GM10266 (cell line): ENCODE results near the gene PUM1.

Experiments
- DNase-seq: peaks from one replicate; pipeline ENCODE4 v3.0.0; 2012; ENCODE audit errors: extremely low spot score
- CTCF ChIP-seq: IDR thresholded peaks from 2 replicates; pipeline ENCODE4 v1.5.1; 2012; ENCODE audit warnings: mild to moderate bottlenecking, low read depth; ENCODE audit not compliant: control insufficient read depth, insufficient read depth; ENCODE audit errors: missing control alignments

Gene PUM1

GRCh38 chr1:30893776-30894507 lies 171.6 kb downstream of the PUM1 start:
- TF ChIP-seq CTCF, result no peak
- DNase-seq, result no peak

- DNase-seq, result no peak
- no peak for TF ChIP-seq CTCF
Observed at GRCh38 chr1:30892671-30893073, 172.8 kb downstream of the PUM1 start.

- no peak for DNase-seq
- no peak for TF ChIP-seq CTCF
Observed at GRCh38 chr1:30891227-30891552, 174.3 kb downstream of the PUM1 start.

GRCh38 chr1:30890502-30891226 lies 174.9 kb downstream of the PUM1 start:
- DNase-seq, result no peak
- TF ChIP-seq CTCF, result no peak

- TF ChIP-seq CTCF, result no peak
- no peak for DNase-seq
Observed at GRCh38 chr1:30889511-30889910, 176.0 kb downstream of the PUM1 start.

- no peak for TF ChIP-seq CTCF
- no peak for DNase-seq
Observed at GRCh38 chr1:30888975-30889374, 176.5 kb downstream of the PUM1 start.

- TF ChIP-seq CTCF, result no peak
- DNase-seq, result no peak
Observed at GRCh38 chr1:30888391-30888790, 177.1 kb downstream of the PUM1 start.
